Activated T-helper 2 cell treated with anti-CD3 and anti-CD28 coated beads, Interferon-gamma antibody, Interleukin-2, Interleukin-4, amounts not matched to agents 10 μg/mL and 5 μg/mL and 100 μg/mL, durations not matched to agents 14 hours and 24 hours and 36 hours (primary cell): Measurements from ENCODE around the gene PMPCA. TPM values are rescaled to one million over a fixed set of nuclear protein-coding genes. Genes with fewer than 3 reads are reported as not detected.

Experiments
- DNase-seq: peaks from one replicate; pipeline ENCODE4 v3.0.0; 2021; ENCODE audit warnings: low spot score
- H3K27ac Mint-ChIP-seq: one replicate; pipeline ENCODE4 v1.8.0; 2021; ENCODE audit warnings: mixed read lengths
- H3K27me3 Mint-ChIP-seq: one replicate; pipeline ENCODE4 v1.8.0; 2021; ENCODE audit warnings: low read depth, mixed read lengths
- H3K36me3 Mint-ChIP-seq: one replicate; pipeline ENCODE4 v1.8.0; 2021; ENCODE audit warnings: low read depth, mixed read lengths
- H3K4me1 Mint-ChIP-seq: one replicate; pipeline ENCODE4 v1.8.0; 2021; ENCODE audit warnings: low read depth, mixed read lengths
- H3K4me3 Mint-ChIP-seq: one replicate; pipeline ENCODE4 v1.8.0; 2021; ENCODE audit warnings: low read depth, mild to moderate bottlenecking, moderate library complexity, mixed read lengths
- H3K9me3 Mint-ChIP-seq: one replicate; pipeline ENCODE4 v1.8.0; 2021; ENCODE audit warnings: mixed read lengths
- intact Hi-C: fragments of 100-400 bp; cut with micrococcal nuclease; formaldehyde crosslinking; loops from one replicate; pipeline ENCODE4 v1.15.1; 2023
- total RNA-seq: library from RNA; stranded (reverse); gene quantifications from 2 replicates; pipeline ENCODE4 v1.2.3, GENCODE V29; 2022

Gene PMPCA
- total RNA-seq, 1 donor from 2014 or later: 111 TPM

DNA sequence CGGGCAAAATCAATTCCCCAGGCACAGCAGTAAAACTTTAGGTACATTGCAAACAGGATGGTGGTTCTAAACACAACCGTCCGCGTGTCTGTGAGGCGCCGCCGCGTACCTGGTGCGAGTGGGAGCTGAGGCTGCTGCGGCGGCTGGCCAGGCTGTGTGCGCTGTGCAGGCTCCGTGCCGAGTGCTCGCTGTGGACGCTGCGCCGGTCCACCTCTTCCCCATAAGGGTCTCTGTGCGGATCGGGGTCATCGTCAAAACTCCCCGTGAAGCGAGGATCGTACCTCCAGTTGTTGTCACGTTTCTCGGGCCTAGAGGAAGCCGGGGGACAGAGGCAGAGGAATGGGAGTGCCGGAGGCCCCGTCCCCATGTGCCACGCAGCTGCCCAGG, 55.7 kb downstream of the PMPCA start:
- intact Hi-C loops: no loop called here
- H3K4me1 Mint-ChIP-seq: no peaks in the 10 kb centered on the region
- no peak for DNase-seq
- H3K27me3 Mint-ChIP-seq: no peaks in the 10 kb centered on the region
- H3K9me3 Mint-ChIP-seq: no peaks in the 10 kb centered on the region
- no peak overlapping the region for H3K4me3 Mint-ChIP-seq
- H3K27ac Mint-ChIP-seq: no peak overlapping the region
- peaks cover 72% of the 10 kb centered on the region for H3K36me3 Mint-ChIP-seq

DNA sequence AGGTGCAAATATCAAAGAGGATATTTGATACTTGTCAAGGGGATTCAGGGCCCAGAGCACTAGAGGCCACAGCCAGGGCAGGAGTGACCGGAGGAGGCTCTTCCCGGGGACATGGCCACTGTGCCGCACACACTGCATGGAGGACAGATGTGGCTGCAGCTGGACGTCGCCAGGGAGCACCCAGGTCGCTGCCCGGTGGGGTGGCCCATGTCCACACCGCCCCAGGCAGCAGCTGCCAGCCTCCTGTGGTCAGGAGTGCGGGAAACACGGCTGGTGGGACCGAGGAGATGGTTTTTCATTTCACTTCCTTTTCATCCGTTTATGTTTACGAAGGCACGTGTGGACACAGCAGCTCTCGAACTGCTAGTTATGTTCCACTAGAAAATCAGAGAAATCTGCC, 57.3 kb downstream of the PMPCA start:
- intact Hi-C loops: no loop called here
- no peaks in the 10 kb centered on the region for H3K27me3 Mint-ChIP-seq
- H3K27ac Mint-ChIP-seq: no peak overlapping the region
- no peaks in the 10 kb centered on the region for H3K9me3 Mint-ChIP-seq
- DNase-seq: no peak
- peaks cover 62% of the 10 kb centered on the region for H3K36me3 Mint-ChIP-seq
- H3K4me1 Mint-ChIP-seq: no peaks in the 10 kb centered on the region
- H3K4me3 Mint-ChIP-seq: no peak overlapping the region

DNA sequence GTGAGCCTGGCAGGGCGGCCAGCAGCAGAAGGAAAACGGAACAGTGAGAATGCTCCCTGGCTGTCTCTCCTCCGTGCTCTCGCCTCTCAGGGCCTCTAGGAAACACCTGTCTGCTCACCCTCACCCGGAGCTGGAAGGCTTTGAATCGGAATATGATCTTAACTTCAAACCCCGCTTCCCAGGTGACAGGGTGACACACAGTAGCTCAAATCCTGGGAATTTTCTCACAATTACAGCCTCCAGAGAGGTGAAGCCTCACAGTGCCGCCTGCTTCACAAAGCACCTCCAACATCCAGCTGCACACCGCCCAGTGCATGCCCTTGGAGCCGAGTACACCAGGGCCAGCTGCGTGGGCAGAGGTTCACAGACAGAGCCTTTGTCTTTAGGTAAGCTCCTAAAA, 59.9 kb downstream of the PMPCA start:
- Mint-ChIP-seq H3K4me3 (no peak overlapping the region), H3K27me3 (no peaks in the 10 kb centered on the region), H3K4me1 (no peaks in the 10 kb centered on the region), H3K36me3 (peaks cover 63% of the 10 kb centered on the region), H3K27ac (no peak overlapping the region), H3K9me3 (no peaks in the 10 kb centered on the region)
- intact Hi-C loops: no loop called here
- DNase-seq: no peak

DNA sequence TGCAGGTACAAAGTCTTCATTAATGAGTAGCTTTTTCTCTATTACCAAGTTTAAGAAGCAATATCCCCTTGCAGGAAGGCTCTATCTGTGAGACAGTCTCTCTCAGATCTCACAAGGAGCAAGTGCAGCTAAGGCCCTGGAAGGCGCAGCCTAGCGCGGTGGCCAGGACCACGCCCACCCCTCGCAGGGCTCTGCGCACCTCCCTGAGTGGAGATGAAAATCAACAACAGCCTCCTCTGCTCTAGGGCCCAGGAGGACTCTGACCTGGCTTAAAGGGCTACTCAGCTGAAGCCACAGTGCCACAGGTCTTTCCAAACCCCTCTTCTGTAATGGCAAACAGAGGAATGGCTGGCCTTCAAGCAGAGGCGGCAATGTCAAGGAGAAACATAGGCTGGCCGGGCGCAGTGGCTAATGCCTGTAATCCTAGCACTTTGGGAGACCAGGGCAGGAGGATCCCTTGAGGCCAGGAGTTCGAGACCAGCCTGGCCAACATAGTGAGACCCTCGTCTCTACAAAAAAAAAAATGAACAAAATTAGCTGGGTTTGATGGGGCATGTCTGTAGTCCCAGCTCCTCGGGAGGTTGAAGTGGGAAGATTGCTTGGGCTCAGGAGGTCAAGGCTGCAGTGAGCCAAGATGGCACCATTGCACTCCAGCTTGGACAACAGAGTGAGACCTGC, 60.5 kb downstream of the PMPCA start:
- Mint-ChIP-seq H3K36me3 (peaks cover 63% of the 10 kb centered on the region), H3K4me3 (no peak overlapping the region), H3K4me1 (no peaks in the 10 kb centered on the region), H3K27me3 (no peaks in the 10 kb centered on the region), H3K27ac (no peak overlapping the region), H3K9me3 (no peaks in the 10 kb centered on the region)
- intact Hi-C loops: no loop called here
- DNase-seq: no peak

DNA sequence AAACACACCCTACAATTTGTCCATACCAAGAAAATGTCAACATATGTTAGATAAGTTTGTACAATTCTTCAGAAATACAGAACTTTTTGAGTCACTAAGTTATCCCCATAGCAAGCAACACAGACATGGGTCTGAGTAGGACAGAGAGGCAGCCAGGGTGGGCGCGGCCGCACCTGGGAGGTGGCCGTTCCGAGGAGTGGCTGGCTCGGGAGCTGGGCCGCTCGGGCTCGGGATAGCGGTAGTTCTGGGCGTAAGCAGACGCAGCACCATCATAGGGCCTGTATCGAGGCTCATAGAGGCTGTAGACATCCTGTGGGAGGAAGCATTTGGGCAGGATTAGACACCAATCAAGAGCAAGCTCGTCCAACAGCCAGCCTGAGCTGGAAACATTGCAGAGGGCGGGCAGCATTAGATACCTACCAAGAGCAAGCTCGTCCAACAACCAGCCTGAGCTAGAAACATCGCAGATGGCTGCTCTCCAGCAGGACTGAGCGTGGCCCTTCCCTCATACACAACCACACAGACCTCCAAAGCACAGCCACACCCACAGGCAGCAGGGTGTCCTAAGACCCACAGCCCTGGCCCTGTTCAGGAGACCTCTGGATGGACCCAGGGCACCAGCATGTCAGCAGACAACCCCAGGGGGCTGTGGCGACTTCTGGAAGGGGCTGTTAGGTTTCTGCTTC, 61.5 kb downstream of the PMPCA start:
- H3K27ac Mint-ChIP-seq: no peak overlapping the region
- H3K4me1 Mint-ChIP-seq: no peaks in the 10 kb centered on the region
- no peak for DNase-seq
- H3K4me3 Mint-ChIP-seq: no peak overlapping the region
- intact Hi-C loops: no loop called here
- H3K36me3 Mint-ChIP-seq: peaks cover 61% of the 10 kb centered on the region
- H3K27me3 Mint-ChIP-seq: no peaks in the 10 kb centered on the region
- no peaks in the 10 kb centered on the region for H3K9me3 Mint-ChIP-seq

DNA sequence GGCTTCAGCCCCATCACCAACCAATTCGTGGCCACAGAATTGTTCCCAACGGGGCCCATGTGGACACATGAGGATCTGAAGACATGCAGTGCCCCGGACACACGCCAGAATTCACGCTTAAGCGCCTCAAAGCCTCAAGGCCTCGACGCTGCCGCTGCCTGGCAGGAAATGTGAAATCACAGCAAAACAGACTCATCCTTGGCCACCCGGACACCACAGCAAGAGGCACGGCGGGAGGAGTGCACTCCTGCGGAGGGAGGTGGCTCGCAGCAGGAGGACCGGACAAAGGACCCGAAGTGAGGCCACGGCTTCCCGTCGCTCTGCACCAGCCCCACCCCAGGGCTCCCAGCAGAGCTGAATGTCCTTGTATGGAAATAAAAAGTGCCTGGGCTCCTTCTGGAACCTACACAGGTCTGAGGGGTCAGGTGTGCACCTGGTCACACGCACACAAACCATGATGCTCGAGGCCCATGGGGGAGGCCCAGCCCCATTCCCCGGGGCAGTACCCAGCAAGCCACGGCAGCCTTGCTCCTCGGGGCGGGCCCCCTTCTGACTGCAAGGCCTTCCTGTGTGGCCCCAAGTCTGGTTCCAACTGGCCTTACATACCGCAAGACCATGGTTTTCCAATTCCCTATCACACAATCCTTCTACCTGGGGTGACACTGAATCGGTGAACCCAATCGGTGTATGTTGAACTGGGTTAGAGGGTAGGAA, 62.3 kb downstream of the PMPCA start:
- H3K4me1 Mint-ChIP-seq: no peaks in the 10 kb centered on the region
- no peak for DNase-seq
- no peaks in the 10 kb centered on the region for H3K9me3 Mint-ChIP-seq
- H3K27me3 Mint-ChIP-seq: no peaks in the 10 kb centered on the region
- H3K4me3 Mint-ChIP-seq: no peak overlapping the region
- H3K27ac Mint-ChIP-seq: no peak overlapping the region
- H3K36me3 Mint-ChIP-seq: peaks cover 66% of the 10 kb centered on the region
- intact Hi-C loops: no loop called here

DNA sequence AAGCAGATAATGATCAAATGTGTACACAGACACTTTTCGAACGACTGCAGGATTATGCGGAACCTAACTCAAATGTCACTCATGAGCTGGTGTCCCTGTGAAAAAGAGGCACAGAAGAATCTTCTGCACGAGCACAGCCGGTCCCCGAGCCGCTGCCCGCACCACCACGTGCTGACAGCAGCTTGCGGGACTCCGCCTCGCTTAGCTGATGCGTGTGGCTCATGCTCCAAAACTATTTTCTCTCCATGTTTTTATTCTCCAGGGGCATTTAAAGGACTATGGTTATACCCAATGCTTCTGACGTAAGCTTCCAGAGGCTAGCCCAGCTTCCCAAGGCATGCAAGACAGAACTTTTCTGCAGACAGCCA, 62.9 kb downstream of the PMPCA start:
- H3K9me3 Mint-ChIP-seq: no peaks in the 10 kb centered on the region
- no peak overlapping the region for H3K27ac Mint-ChIP-seq
- no peaks in the 10 kb centered on the region for H3K4me1 Mint-ChIP-seq
- no peaks in the 10 kb centered on the region for H3K27me3 Mint-ChIP-seq
- no peak for DNase-seq
- no peak overlapping the region for H3K4me3 Mint-ChIP-seq
- intact Hi-C loops: no loop called here
- peaks cover 66% of the 10 kb centered on the region for H3K36me3 Mint-ChIP-seq

Other genes with a start within 250 kb of the PMPCA start
- not detected in 2 replicates for gene LHX3, start 205.5 kb upstream of the PMPCA start, total RNA-seq
- gene QSOX2, start 164.8 kb upstream of the PMPCA start, total RNA-seq: 24.9 and 25.4 TPM in 2 replicates
- gene CCDC187, start 106.6 kb upstream of the PMPCA start, total RNA-seq: 0.02 TPM in 1 of 2 replicates, not detected in the other
- 24.5 and 25.8 TPM in 2 replicates for gene GPSM1, start 83.1 kb upstream of the PMPCA start, total RNA-seq
- 25.4 and 31.0 TPM in 2 replicates for gene DNLZ, start 46.9 kb upstream of the PMPCA start, total RNA-seq
- 16.2 and 17.6 TPM in 2 replicates for gene CARD9, start 37.0 kb upstream of the PMPCA start, total RNA-seq
- gene SNAPC4, start 10.5 kb upstream of the PMPCA start, total RNA-seq: 22.7 and 22.9 TPM in 2 replicates
- 66.4 and 75.6 TPM in 2 replicates for gene ENTR1, start within 50 bp of the PMPCA start, total RNA-seq
- gene INPP5E, start 29.2 kb downstream of the PMPCA start, total RNA-seq: 20.8 and 21.8 TPM in 2 replicates
- 74.5 and 77.5 TPM in 2 replicates for gene SEC16A, start 72.4 kb downstream of the PMPCA start, total RNA-seq
- 81.3 and 83.8 TPM in 2 replicates for gene NOTCH1, start 135.4 kb downstream of the PMPCA start, total RNA-seq